DOHH2 (cell line): Measurements from ENCODE around the gene MAP4K3.

Experiments used
- CTCF ChIP-seq: fragments of 200-600 bp; sonication (generic); IDR thresholded peaks from one replicate; pipeline ENCODE4 v1.5.1; 2014; ENCODE audit warnings: antibody characterized with exemption, mild to moderate bottlenecking, low read depth, low read length; ENCODE audit not compliant: poor library complexity, severe bottlenecking
- EZH2phosphoT487 ChIP-seq: fragments of 200-600 bp; sonication (generic); IDR thresholded peaks from 2 replicates; pipeline ENCODE4 v1.6.1; 2017; ENCODE audit warnings: borderline replicate concordance, mild to moderate bottlenecking, antibody characterized with exemption, low read length, moderate library complexity, mixed read lengths

GRCh38 chr2:39475006-39475405 lies 37.9 kb upstream of the MAP4K3 start:
- no peak for TF ChIP-seq CTCF
- no peak for TF ChIP-seq EZH2phosphoT487
